RPMI7951 (cell line): ENCODE data around the gene P4HTM. TPM values are rescaled to one million over a fixed set of nuclear protein-coding genes. Genes with fewer than 3 reads are reported as not detected.
A peak's percentile ranks its signal among the peaks of the same experiment; 100 is the strongest.

Experiments
- DNase-seq: peaks from one replicate; pipeline ENCODE4 v3.0.0-alpha.2; 2012; ENCODE audit warnings: low read depth
- total RNA-seq: library from RNA; depleted of rRNA; stranded (reverse); fragments of >200 nt; shearing (Covaris generic); gene quantifications from 2 replicates; pipeline ENCODE4 v1.2.3, GENCODE V29; 2014; rRNA removed

P4HTM gene
- total RNA-seq, 1 experiment from 2014 or later: 4.0 TPM

- peak; percentile 66 for DNase-seq
Measured at GRCh38 chr3:49025005-49025792, 35.2 kb downstream of the P4HTM start.

- no peak for DNase-seq
Measured at GRCh38 chr3:49025793-49026520, 35.9 kb downstream of the P4HTM start.

- DNase-seq: no peak
Measured at GRCh38 chr3:49026536-49026935, 36.5 kb downstream of the P4HTM start.

GRCh38 chr3:49027634-49028033 lies 37.6 kb downstream of the P4HTM start:
- no peak for DNase-seq

- DNase-seq: no peak
Measured at GRCh38 chr3:49028298-49028672, 38.2 kb downstream of the P4HTM start.

- DNase-seq: peak; percentile 90
Measured at GRCh38 chr3:49028673-49029562, 38.9 kb downstream of the P4HTM start, which contains the start of gene IMPDH2. Gene IMPDH2, minus strand, starts transcription at chr3:49029398. Its CDS starts 48 bp downstream, at chr3:49029350.

GRCh38 chr3:49029563-49029884 lies 39.5 kb downstream of the P4HTM start:
- DNase-seq: no peak

- no peak for DNase-seq
Measured at GRCh38 chr3:49030321-49030720, 40.3 kb downstream of the P4HTM start.

- DNase-seq: no peak
Measured at GRCh38 chr3:49032646-49033304, 42.7 kb downstream of the P4HTM start.

- no peak for DNase-seq
Measured at GRCh38 chr3:49034650-49035049, 44.6 kb downstream of the P4HTM start.

GRCh38 chr3:49035281-49035680 lies 45.2 kb downstream of the P4HTM start:
- DNase-seq: no peak

GRCh38 chr3:49053543-49053942 lies 63.5 kb downstream of the P4HTM start:
- DNase-seq: no peak

GRCh38 chr3:49054344-49054862 lies 64.4 kb downstream of the P4HTM start:
- DNase-seq: no peak

Other genes starting within 250 kb of the P4HTM start
- 35.8 and 38.7 TPM in 2 replicates for gene PRKAR2A, start 142.4 kb upstream of the P4HTM start, total RNA-seq
- gene SLC25A20, start 91.4 kb upstream of the P4HTM start, total RNA-seq: 19.4 and 25.6 TPM in 2 replicates
- gene ARIH2, start 71.4 kb upstream of the P4HTM start, total RNA-seq: 74.0 and 81.8 TPM in 2 replicates
- gene WDR6, start 17.1 kb downstream of the P4HTM start, total RNA-seq: 44.7 and 49.5 TPM in 2 replicates
- gene DALRD3, start 28.3 kb downstream of the P4HTM start, total RNA-seq: 46.4 and 54.9 TPM in 2 replicates
- 260 and 301 TPM in 2 replicates for gene NDUFAF3, start 31.9 kb downstream of the P4HTM start, total RNA-seq
- gene IMPDH2, start 39.2 kb downstream of the P4HTM start, total RNA-seq: 305 and 426 TPM in 2 replicates
- gene QRICH1, start 103.8 kb downstream of the P4HTM start, total RNA-seq: 121 and 124 TPM in 2 replicates
- 244 and 314 TPM in 2 replicates for gene QARS1, start 114.5 kb downstream of the P4HTM start, total RNA-seq
- 29.1 and 42.4 TPM in 2 replicates for gene USP19, start 130.6 kb downstream of the P4HTM start, total RNA-seq
- gene LAMB2, start 142.8 kb downstream of the P4HTM start, total RNA-seq: 209 and 244 TPM in 2 replicates
- gene CCDC71, start 176.1 kb downstream of the P4HTM start, total RNA-seq: 26.0 and 32.8 TPM in 2 replicates
- gene KLHDC8B, start 181.4 kb downstream of the P4HTM start, total RNA-seq: 28.1 and 28.7 TPM in 2 replicates